Adrenal gland (tissue), 5 donors: ENCODE data around the gene ZNF785.

ENCODE experiments used
- CTCF ChIP-seq, 6 experiments: fragments of 450-650 bp in 4 of 6; fragments of 200-600 bp in 2 of 6; sonication (generic) in 1 of 6; IDR thresholded peaks; 1 replicate in 5 of 6; 2 replicates in 1 of 6; pipeline versions ENCODE4 v1.5.1 to v1.8.0; 2016 to 2021; ENCODE audit warnings: antibody characterized with exemption in 6 of 6, mild to moderate bottlenecking in 2 of 6, moderate library complexity in 1 of 6
- POLR2A ChIP-seq, 2 donors: fragments of 450-650 bp; IDR thresholded peaks; one replicate each; pipeline ENCODE4 v1.6.1; 2017; ENCODE audit warnings: antibody characterized with exemption in 2 of 2, mild to moderate bottlenecking in 2 of 2, moderate library complexity in 1 of 2
- donor health status: DM: no; HTN: no; CAD: no.

- TF ChIP-seq CTCF (IDR thresholded peaks at IDR 0.05) (peak in 1 of 6 experiments; percentile 9), POLR2A (IDR thresholded peaks at IDR 0.05) (peak in 1 of 2 donors; percentile 9)
Observed at GRCh38 chr16:30558789-30559377, 26.6 kb downstream of the ZNF785 start.
